ENCODE results near the gene PSMD3.

GRCh38 chr17:39980351-39981206 lies at the start of gene PSMD3:
- 0 out of 2 replicates have a peak, but pooled peaks have one; percentile 38 for TF ChIP-seq GATA2 (IDR thresholded peaks at IDR 0.05; ENCODE audit: low read depth, low read length)
- TF ChIP-seq GATA3 (IDR thresholded peaks at IDR 0.05; ENCODE audit: low read depth, low read length), result no peak

All from SH-SY5Y (cell line).